Thymus (tissue), 14 donors: ENCODE data around the gene TSPAN10. TPM values are rescaled to one million over a fixed set of nuclear protein-coding genes. Genes with fewer than 3 reads are reported as not detected.

Experiments used
- DNase-seq, 9 donors: peaks; one replicate each; pipeline ENCODE4 v3.0.0-alpha.2; 2013; ENCODE audit warnings: low spot score in 9 of 9, low read depth in 6 of 9, missing footprints in 1 of 9
- H3K27ac ChIP-seq, 2 donors: one replicate each; pipeline ENCODE4 v1.5.1; 2013; ENCODE audit warnings: control low read depth in 1 of 2, low read depth in 1 of 2, low read length in 1 of 2, mild to moderate bottlenecking in 1 of 2, moderate library complexity in 1 of 2
- H3K27me3 ChIP-seq, 2 donors: one replicate each; pipeline ENCODE4 v1.5.1; 2013; ENCODE audit warnings: low read length in 1 of 2; ENCODE audit not compliant: control insufficient read depth in 2 of 2, insufficient read depth in 1 of 2
- H3K36me3 ChIP-seq, 2 donors: one replicate each; pipeline ENCODE4 v1.5.1; 2013; ENCODE audit warnings: low read length in 1 of 2, mild to moderate bottlenecking in 1 of 2, moderate library complexity in 1 of 2; ENCODE audit not compliant: control insufficient read depth in 2 of 2, insufficient read depth in 2 of 2
- H3K4me1 ChIP-seq, 2 donors: one replicate each; pipeline ENCODE4 v1.5.1; 2013; ENCODE audit warnings: low read length in 2 of 2; ENCODE audit not compliant: control insufficient read depth in 2 of 2, insufficient read depth in 2 of 2
- H3K4me3 ChIP-seq, 2 donors: one replicate each; pipeline ENCODE4 v1.5.1; 2013; ENCODE audit warnings: low read length in 2 of 2, control low read depth in 1 of 2, mild to moderate bottlenecking in 1 of 2
- H3K9me3 ChIP-seq, 2 donors: one replicate each; pipeline ENCODE4 v1.5.1; 2013; ENCODE audit warnings: low read length in 1 of 2, mild to moderate bottlenecking in 1 of 2; ENCODE audit not compliant: control insufficient read depth in 2 of 2, insufficient read depth in 1 of 2
- WGBS: extraction: QIAGEN DNeasy Blood & Tissue Kit; methylation state at CpG from one replicate; pipeline ENCODE4 v1.1.7; 2013; 5-methylcytosine and 5-hydroxymethylcytosine counted together
- long read RNA-seq, 10 donors: transcript quantifications; one replicate each; lab custom pipeline, GENCODE V29; 2026
- polyA plus RNA-seq: library from polyadenylated mRNA; stranded (reverse); fragments of 200-250 nt; gene quantifications from one replicate; pipeline ENCODE4 v1.2.3, GENCODE V29; 2013
- total RNA-seq: library from RNA; stranded (reverse); fragments of 120-200 nt; gene quantifications from one replicate; pipeline ENCODE4 v1.2.4, GENCODE V29; 2013
- donor health status: healthy.

The TSPAN10 gene
- 0.47 TPM for total RNA-seq
- polyA plus RNA-seq, result 1.8 TPM
- long read RNA-seq, donor 1, result 0 reads
- long read RNA-seq, donor 2, partial matches to known transcripts, result 0 of 1 reads
- long read RNA-seq, donor 2, other reads (novel, unspliced or antisense), result 0 of 1 reads
- long read RNA-seq, donor 3, partial matches to known transcripts, result 0 of 1 reads
- long read RNA-seq, donor 3, other reads (novel, unspliced or antisense), result 0 of 1 reads
- long read RNA-seq, donor 4, result 0 reads
- long read RNA-seq, donor 5, partial matches to known transcripts, result 0 of 3 reads
- long read RNA-seq, donor 5, other reads (novel, unspliced or antisense), result 0 of 3 reads
- long read RNA-seq, donor 6, partial matches to known transcripts, result 0 of 2 reads
- long read RNA-seq, donor 6, other reads (novel, unspliced or antisense), result 0 of 2 reads
- long read RNA-seq, donor 7, result 0 reads
- long read RNA-seq, donor 8, result 0 reads
- long read RNA-seq, donor 9, partial matches to known transcripts, result 0 of 1 reads
- long read RNA-seq, donor 9, other reads (novel, unspliced or antisense), result 0 of 1 reads
- long read RNA-seq, donor 10, partial matches to known transcripts, result 0 of 1 reads
- long read RNA-seq, donor 10, other reads (novel, unspliced or antisense), result 0 of 1 reads

- peak; percentile 42 to 86 (median 68) for DNase-seq
- under 1% methylated on average over 77 of the region's 77 CpGs for WGBS
- peaks cover 14 to 16% of the 10 kb centered on the region in 2 donors for H3K4me1 ChIP-seq
Measured at GRCh38 chr17:81636505-81637288, at the start of gene TSPAN10, which contains the start of gene NPLOC4. TSS of gene TSPAN10 (plus strand) at chr17:81637196. CDS start at chr17:81642413, 5,217 bp downstream. TSS of gene NPLOC4 (minus strand) at chr17:81637112. CDS start at chr17:81636930, 182 bp downstream.

DNA sequence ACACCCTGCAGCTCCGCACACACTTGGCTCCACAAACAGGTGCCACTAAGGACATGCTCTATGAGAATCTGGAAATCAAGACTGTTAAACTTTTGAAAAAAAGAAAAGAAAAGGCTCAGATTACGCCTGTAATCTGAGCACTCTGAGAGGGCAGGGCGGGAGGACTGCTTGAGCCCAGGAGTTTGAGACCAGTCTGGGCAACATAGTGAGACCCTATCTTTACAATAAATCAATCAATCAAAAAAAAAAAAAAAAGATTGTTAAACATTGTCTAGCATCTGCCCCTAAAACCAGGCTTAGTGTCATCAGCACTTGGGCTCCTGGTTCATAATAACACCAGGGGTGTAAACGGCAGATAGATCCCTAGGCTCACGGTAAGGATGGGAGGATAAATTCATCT is 47.4 kb upstream of the TSPAN10 start:
- Histone ChIP-seq H3K27ac (no peak overlapping the region), H3K9me3 (no peaks in the 10 kb centered on the region), H3K36me3 (peaks cover 79 to 80% of the 10 kb centered on the region in 2 donors), H3K4me1 (no peaks in the 10 kb centered on the region), H3K27me3 (no peaks in the 10 kb centered on the region), H3K4me3 (no peak overlapping the region)
- WGBS, result over 99% methylated on average over 5 of the region's 5 CpGs
- DNase-seq, result no peak

More at GRCh38 chr17:81636505-81637288, at the start of gene TSPAN10, which contains the start of gene NPLOC4:
- H3K36me3 ChIP-seq, result peaks cover 0 to 5% of the 10 kb centered on the region in 2 donors
- H3K27me3 ChIP-seq, result no peaks in the 10 kb centered on the region
- H3K27ac ChIP-seq, result peak within 1 kb of the TSS; percentile 40 to 84
- peak within 1 kb of the TSS; percentile 86 to 94 for H3K4me3 ChIP-seq
- no peaks in the 10 kb centered on the region for H3K9me3 ChIP-seq

DNA sequence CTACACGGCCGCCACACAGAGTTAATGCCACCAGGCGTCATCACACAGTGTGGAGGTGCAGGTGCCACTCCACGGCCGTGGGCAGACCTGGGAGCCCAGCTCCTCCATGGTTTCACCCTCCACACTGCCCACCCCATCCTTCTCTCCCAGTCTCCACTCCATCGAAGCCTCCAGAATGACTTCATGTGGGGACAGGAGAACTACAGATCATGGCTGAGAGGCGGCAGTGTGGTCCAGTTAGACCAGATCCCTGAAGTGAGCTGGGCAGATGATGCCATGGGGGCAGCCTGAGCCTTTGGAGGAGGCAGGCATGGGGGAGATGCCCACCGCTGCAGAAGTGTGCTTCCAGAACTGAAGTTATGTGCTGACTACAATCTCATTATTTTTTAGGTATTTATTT is 46.9 kb upstream of the TSPAN10 start:
- no peak for DNase-seq
- H3K9me3 ChIP-seq, result no peaks in the 10 kb centered on the region
- H3K27me3 ChIP-seq, result no peaks in the 10 kb centered on the region
- WGBS, result 99% methylated on average over 8 of the region's 8 CpGs
- H3K4me1 ChIP-seq, result no peaks in the 10 kb centered on the region
- H3K27ac ChIP-seq, result no peak overlapping the region
- H3K4me3 ChIP-seq, result no peak overlapping the region
- H3K36me3 ChIP-seq, result peaks cover 84% of the 10 kb centered on the region in 2 donors

GRCh38 chr17:81591971-81592370 is 45.0 kb upstream of the TSPAN10 start:
- H3K4me3 ChIP-seq, result no peak overlapping the region

DNA sequence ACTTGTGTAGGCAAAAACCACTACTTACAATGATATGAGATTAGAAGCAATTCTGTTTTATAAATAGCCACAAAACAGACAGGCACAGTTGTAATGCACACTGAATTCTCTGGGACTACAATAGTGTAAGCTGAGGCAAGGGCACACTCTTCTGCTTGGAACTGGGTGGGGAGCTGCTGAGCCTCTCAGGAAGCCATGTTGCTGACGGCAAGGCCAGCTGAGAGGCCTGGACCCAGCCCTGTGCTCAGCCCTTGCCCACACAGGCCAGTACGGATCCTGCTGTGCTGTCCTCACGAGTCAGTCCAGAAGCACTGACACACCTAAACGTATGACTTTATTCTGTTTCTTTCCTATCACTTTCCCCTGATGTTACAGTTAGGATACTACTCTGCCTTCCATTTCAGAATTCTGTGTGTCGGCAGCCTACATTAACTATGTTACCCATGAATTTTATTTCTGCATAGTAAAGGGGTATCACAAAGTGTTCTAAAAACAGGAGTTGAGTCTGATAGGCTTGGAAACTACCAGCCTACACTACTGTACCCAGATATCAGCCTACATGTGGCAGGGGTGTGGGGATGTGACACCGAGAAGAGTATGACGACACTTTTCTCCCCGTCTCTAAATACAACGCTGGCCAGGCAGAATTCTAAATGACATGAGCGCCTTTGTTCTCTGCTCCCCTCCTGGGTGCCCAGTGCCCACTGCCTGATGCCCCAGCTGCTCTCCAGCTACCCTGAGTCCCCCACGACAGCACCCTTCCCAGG is 43.7 kb upstream of the TSPAN10 start:
- 99% methylated on average over 11 of the region's 11 CpGs for WGBS
- Histone ChIP-seq H3K36me3 (peaks cover 82 to 85% of the 10 kb centered on the region in 2 donors), H3K4me1 (no peaks in the 10 kb centered on the region), H3K9me3 (no peaks in the 10 kb centered on the region), H3K4me3 (no peak overlapping the region), H3K27me3 (no peaks in the 10 kb centered on the region), H3K27ac (no peak overlapping the region)
- DNase-seq, result no peak

More at GRCh38 chr17:81591971-81592370, 45.0 kb upstream of the TSPAN10 start:
- no peak overlapping the region for H3K27ac ChIP-seq
- no peaks in the 10 kb centered on the region for H3K4me1 ChIP-seq
- WGBS, result 98% methylated on average over 14 of the region's 14 CpGs
- H3K27me3 ChIP-seq, result no peaks in the 10 kb centered on the region
- no peak for DNase-seq
- no peaks in the 10 kb centered on the region for H3K9me3 ChIP-seq
- H3K36me3 ChIP-seq, result peaks cover 81 to 85% of the 10 kb centered on the region in 2 donors

DNA sequence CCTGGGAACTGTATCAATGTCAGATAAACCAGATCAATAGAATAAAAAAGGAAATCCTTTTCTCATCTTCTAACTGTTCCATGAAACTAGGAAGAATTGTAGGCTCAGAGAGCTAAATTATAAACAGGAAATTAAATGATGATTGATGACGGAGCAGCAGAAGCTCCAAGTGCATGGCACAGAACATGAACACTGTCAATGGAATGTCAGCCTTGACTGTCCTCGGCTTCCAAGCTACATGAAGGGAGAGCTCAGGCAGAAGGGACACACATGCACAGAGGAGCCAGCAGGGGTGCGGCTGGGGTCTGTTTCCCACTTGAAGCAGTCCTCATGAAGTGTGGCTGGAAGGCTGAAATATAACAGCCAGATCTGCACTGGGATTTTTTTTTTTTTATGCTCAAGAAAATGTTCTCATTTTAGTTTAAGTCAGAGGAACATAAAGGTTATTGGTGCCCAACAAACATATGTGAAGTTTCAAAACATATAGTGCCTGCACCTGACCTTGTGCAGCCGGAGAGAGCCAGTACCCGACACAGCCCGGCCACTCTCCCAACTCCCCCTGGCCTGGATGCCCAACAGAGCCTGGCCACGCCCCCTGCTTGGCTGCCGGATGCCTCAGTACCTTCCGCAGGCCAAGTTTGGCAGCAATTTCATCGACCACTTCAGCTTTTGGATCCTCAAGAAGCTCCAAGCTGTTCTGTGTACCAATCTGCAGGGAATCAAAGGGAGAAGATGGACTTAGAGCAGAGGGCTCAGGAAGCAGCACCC is 37.1 kb upstream of the TSPAN10 start:
- no peak overlapping the region for H3K4me3 ChIP-seq
- no peaks in the 10 kb centered on the region for H3K27me3 ChIP-seq
- DNase-seq, result no peak
- peaks cover 64 to 78% of the 10 kb centered on the region in 2 donors for H3K36me3 ChIP-seq
- no peak overlapping the region for H3K27ac ChIP-seq
- no peaks in the 10 kb centered on the region for H3K4me1 ChIP-seq
- no peaks in the 10 kb centered on the region for H3K9me3 ChIP-seq
- 96% methylated on average over 10 of the region's 10 CpGs for WGBS

- H3K9me3 ChIP-seq, result no peaks in the 10 kb centered on the region
- 55% methylated on average over 9 of the region's 9 CpGs for WGBS
- H3K27ac ChIP-seq, result no peak overlapping the region
- peaks cover 63 to 79% of the 10 kb centered on the region in 2 donors for H3K36me3 ChIP-seq
- H3K27me3 ChIP-seq, result no peaks in the 10 kb centered on the region
- peak in 8 of 9 donors; percentile 18 to 78 (median 54) for DNase-seq
- H3K4me1 ChIP-seq, result no peaks in the 10 kb centered on the region
- H3K4me3 ChIP-seq, result no peak overlapping the region
Measured at GRCh38 chr17:81601525-81602120, 35.4 kb upstream of the TSPAN10 start.
